Uterus (tissue), 2 donors: ENCODE measurements around the gene CLDN3.

Experiments used
- CTCF ChIP-seq, 4 experiments: fragments of 200-600 bp in 2 of 4; fragments of 450-650 bp in 2 of 4; sonication (generic) in 2 of 4; IDR thresholded peaks; one replicate each; pipeline ENCODE4 v1.5.1; 2016 to 2019; ENCODE audit warnings: antibody characterized with exemption in 4 of 4, mild to moderate bottlenecking in 2 of 4, moderate library complexity in 1 of 4
- POLR2A ChIP-seq, 2 donors: fragments of 450-650 bp; IDR thresholded peaks; one replicate each; pipeline ENCODE4 v1.6.1; 2016; ENCODE audit warnings: antibody characterized with exemption in 2 of 2, mild to moderate bottlenecking in 1 of 2, moderate library complexity in 1 of 2

DNA sequence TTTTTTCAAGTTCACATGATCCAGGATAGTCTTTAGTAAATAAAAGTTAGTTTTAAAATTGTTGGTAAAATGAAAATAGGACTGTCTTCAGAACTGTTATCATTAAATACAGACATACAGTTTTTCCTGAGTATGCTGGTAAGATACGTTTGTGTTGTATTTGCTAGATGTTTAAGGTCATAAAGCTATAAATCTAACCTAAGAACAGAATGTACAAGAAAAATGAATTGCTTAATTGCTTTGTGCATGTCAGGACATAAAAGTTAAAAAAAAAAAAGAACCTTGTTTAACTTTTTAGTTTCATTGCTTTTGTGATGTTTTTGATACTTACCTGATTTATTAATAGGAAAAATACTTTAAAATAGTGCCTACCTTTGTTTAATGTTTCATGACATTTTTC, 31.5 kb upstream of the CLDN3 start:
- TF ChIP-seq CTCF (IDR thresholded peaks at IDR 0.05), result no peak
- TF ChIP-seq POLR2A (IDR thresholded peaks at IDR 0.05), result no peak
